Fibroblast of skin of right biceps (primary cell): ENCODE data around the gene DNAJB9.

ENCODE experiments used
- DNase-seq: peaks from one replicate; pipeline ENCODE4 v3.0.0-alpha.2; 2013

DNAJB9 gene

DNA sequence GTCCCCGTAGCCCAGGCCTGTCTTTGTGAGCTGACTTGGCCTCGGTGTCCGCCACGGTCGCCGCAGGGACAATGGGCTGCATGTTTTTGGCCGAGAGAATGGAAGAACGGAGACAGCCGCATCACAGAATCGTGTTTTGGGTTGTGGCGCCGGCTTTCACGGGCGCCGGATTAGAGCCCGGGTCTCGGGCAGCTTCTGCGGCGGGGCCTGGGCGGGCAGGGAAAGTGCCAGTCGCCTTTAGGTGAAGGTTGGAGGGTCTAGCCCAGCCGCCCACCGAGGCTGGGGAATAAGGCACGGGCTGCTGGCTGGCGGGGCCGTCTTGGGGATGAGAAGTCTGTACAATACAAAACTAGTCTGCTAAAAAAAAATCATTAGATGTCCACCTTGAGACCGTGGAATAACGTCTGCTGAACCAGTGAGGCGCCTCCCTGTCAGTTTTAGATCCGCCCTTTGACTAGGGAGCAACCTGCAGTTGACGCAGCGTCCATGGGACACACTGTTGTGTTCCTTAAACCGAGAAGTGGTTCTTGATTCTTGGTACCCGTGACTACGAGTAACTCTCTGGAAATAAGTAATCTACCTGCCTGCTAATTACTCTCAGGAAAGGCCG is 577 bp downstream of the DNAJB9 start:
- peak; percentile 16 for DNase-seq

DNA sequence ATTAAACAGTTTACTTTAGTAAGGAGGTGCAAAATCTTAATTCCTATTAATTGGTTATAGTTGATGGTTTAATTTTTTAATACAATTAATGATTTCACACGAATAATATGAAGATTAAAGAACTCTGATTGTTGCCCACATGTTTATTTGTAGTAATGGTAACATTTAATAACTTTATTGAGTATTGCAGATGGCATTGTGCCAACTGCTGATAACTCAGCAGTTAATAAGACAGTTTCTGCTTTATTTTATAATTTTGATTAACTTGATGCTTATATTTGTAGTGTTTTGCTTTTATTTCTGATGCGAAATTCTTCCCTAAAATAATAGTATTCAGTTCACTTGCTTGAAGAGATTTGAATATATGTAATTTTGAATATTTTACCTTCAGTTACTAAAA is 2.8 kb downstream of the DNAJB9 start:
- DNase-seq, result no peak

- no peak for DNase-seq
Observed at GRCh38 chr7:108575156-108575555, 5.5 kb downstream of the DNAJB9 start.

DNA sequence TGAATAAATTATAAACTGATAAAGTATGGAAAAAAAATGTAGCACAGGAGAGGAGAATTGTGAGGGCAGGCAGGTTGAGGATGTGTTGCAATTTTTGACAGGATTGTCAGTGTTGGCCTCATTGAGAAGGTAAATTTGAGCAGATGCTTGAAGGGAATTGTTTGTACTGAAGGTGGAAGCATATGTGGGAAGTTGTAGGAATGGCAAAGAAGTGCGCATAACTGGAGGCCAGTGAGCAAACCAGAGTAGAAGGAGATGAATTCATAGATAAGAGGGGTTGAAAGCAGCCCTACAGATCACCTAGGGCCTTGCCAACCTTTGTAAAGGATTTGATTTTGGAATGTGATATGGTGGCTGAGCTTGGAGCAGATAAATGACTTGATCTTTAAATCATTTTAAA is 6.4 kb downstream of the DNAJB9 start:
- no peak for DNase-seq

DNA sequence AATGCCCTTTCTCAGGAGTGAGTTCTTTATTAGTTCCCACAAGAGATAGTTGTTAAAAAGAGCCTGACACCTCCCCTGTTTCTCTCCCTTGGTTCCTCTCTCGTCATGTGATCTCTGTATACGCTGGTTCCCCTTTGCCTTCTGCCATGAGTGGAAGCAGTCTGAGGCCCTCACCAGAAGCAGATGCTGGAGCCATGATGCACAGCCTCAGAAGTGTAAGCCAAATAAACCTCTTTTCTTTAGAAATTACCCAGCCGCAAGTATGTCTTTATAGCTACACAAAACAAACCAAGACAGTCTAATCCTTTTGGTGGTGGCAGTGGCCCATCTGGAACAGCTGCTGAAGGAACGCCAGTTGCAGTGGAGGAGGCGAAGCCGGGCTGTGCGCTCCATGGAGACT is 9.3 kb downstream of the DNAJB9 start:
- DNase-seq, result no peak

- no peak for DNase-seq
Observed at GRCh38 chr7:108580298-108580697, 10.6 kb downstream of the DNAJB9 start.

DNA sequence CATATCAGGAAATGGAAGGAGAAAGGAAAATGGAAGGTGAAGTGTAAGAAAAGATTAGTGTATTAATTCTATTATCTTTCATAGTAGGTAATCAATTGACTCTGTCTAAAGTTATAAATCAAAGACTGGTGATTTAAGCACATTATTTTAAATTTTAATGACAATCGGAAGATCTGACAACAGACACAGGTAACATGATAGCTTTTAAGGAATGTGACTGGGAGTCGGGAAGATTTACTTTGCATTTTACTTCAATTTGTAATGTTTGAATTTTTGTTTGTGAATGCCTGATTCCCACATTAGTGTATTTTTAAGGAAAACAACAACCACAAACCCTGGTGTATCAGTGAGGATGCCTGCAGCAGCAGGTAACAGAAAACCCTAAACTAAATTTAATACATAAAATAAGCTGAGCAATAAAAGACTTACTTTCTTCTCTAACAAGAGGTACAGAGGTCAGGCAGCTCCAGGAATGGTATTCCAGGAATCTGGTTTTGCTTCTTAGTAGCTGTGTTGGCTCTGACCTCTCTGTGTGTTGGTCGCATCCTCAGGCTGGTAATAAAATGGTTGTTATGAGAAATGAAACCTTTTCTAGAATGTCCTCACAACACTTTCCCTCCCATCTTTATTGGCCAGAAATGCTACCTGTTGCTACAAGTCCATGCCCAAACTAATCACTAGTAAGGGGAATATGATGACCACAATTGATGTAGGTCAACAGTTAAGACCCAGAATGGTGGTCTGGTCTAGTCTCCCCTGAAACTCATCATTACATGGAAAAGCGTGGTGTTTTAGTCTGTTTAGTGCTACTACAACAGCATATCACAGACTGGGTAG is 12.2 kb downstream of the DNAJB9 start:
- peak; percentile 10 for DNase-seq

DNA sequence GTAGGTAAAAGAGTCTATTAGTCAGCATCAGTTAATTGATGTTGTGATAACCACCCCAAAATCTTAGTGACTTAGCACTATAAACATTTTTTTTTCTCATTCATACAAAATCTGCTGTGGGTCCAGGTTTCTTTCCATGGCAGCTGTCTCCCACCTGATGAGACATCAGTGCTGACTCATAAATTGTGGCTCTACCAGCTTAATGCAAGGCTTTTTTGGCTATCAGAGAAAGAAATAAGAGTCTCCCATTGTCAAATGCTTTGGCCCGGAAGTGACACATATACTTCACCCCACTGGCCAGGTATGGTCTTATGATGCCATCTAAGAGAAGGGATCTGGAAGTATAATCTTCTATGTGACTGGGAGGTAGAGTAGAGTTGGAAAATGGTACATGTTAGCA is 14.5 kb downstream of the DNAJB9 start:
- no peak for DNase-seq

- DNase-seq, result no peak
Observed at GRCh38 chr7:108585843-108586242, 16.2 kb downstream of the DNAJB9 start.

- DNase-seq, result no peak
Observed at GRCh38 chr7:108586274-108586710, 16.6 kb downstream of the DNAJB9 start.

GRCh38 chr7:108589199-108589598 is 19.5 kb downstream of the DNAJB9 start:
- no peak for DNase-seq

GRCh38 chr7:108589874-108590273 is 20.2 kb downstream of the DNAJB9 start:
- DNase-seq, result no peak

GRCh38 chr7:108590606-108591005 is 20.9 kb downstream of the DNAJB9 start:
- no peak for DNase-seq

DNA sequence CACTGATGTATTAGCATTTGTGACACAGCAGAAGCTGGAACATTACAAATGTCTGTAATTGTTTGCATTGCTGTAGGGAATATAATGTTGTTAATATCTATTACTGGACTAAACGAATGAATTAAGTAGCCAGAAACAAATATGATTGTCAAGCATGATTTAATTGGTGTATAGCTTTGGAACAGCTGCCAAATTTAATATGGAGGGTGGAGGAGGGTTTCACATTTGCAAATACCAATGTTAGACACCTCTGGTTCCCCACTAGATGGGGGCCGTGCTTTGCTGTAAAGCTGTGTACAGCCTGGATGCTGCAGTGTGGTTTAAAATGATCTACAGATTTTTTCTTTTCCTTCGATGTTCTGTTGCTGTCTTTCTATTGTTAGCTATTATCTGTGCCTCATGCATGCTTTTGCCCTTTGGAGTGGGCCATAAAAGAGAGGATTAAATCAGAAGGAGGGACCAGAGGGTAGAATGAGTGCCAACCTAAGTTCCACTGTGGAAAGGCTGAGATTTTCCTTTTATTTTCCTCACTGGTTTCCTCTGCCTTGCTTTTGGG is 23.1 kb downstream of the DNAJB9 start:
- DNase-seq, result no peak

DNA sequence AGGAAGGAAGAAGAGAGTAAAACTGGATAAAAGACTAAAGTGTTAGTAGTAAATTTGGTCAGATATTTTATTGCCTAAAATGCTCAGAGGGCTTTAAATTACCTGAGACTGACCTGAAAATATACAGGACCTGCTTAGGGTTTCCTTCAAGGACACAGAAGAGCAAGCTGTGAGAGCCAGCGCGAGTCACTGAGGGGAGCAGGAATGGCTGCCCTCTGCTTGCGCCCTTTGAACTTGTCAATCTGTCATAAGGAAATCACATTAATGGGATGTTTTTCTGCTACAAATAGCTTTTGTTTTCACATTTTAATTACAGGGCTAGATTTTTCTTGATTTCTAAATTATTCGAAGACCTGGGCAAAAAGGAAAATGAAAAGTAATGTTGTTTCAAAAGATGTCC is 26.9 kb downstream of the DNAJB9 start:
- DNase-seq, result no peak

DNA sequence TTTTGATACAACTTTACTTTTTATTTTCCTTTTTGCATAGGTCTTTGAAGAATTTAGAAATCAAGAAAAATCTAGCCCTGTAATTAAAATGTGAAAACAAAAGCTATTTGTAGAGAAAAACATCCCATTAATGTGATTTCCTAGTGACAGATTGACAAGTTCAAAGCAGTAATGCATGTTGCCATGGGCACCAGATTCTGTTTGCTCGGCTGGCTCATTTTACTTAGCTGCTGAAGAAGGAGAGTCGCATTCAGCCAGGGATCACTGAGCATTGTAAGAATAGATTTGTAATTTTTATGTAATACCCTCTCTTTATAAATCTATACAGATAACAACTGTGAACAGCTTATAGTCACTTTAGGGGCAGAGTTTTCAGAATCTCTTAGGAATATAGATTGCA is 28.5 kb downstream of the DNAJB9 start:
- DNase-seq, result no peak

GRCh38 chr7:108598914-108599580 is 29.4 kb downstream of the DNAJB9 start:
- no peak for DNase-seq

GRCh38 chr7:108600399-108600798 is 30.7 kb downstream of the DNAJB9 start:
- DNase-seq, result no peak

DNA sequence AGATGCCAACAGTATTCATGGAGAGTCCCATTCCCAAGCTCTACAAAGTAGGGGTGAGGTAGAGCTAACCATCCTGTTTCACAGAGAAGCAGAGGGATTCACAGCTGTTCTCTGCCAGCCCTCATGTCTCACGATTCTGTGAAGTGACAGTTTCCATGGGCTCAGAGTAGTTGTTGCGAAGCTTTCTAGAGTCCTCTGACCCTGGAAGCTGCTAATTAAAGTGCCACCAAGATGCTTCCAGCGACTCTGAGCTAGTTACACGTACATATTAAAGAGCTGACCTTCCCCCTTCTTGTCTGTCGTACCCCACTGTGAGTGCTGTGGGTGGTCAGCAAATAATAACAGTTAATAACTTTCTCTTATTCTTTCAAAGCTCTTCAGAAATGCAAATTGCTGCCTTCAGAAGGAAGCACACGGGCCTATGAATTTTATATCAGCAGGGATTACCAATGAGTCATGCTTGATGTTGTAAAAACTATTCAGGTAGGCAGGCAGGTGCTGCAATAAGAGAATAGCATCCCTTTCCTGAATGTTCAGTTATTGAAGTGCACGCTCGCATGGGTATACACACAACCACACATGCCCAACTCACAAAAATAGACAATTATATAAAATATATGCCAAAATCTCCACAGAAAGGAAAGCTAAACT is 34.1 kb downstream of the DNAJB9 start:
- no peak for DNase-seq

DNA sequence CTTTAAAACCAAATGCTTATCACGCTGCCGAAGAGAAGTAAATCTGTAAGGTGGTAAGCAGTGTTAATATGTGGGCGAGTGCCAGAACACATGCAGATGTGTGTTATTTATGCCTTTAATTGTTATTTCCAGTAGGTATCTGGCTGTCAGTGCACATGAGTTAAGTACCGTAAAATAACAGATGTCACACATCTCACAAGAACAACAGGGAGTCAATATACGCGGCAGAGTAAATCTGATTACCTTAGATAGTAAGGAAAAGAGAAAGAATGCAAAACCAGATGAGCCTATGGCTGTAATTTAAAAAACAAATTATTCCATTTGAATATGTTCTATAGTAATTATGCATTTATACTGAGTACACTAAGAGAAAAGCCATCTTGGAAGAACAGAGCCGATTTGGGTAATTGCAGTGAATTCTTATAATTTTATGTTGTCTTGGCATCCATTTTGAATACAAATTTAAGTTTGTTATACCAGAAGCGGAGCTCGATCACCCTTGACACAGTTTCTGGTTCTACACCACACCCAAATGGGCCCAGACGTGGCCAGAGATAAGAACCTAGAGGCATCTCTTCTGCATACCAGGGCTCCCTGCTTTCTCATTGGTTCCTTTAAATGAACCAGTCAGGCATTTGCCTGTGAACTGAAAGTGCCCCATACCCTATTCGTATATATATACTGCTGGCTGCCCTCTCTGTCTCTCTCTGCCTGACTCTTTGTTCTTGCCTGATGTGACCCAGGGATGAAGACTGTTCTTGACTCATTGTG is 34.8 kb downstream of the DNAJB9 start:
- DNase-seq, result no peak

- DNase-seq, result peak; percentile 5
Observed at GRCh38 chr7:108605559-108606201, 36.0 kb downstream of the DNAJB9 start.

GRCh38 chr7:108609643-108610042 is 40.0 kb downstream of the DNAJB9 start:
- no peak for DNase-seq
